Stomach (tissue), 9 donors: ENCODE results near the gene TSFM. TPM values are rescaled to one million over a fixed set of nuclear protein-coding genes. Genes with fewer than 3 reads are reported as not detected.

Source experiments
- DNase-seq, 2 donors: peaks; one replicate each; pipeline versions ENCODE4 v3.0.0 to v3.0.0-alpha.2; 2013 to 2019
- H3K27ac ChIP-seq, 5 donors: fragments of 200-600 bp in 4 of 5; sonication (generic) in 4 of 5; one replicate each; pipeline ENCODE4 v1.5.1; 2013 to 2019; ENCODE audit warnings: mild to moderate bottlenecking in 1 of 5, moderate library complexity in 1 of 5
- H3K27me3 ChIP-seq, 3 donors: fragments of 200-600 bp; sonication (generic); one replicate each; pipeline ENCODE4 v1.5.1; 2017 to 2019; ENCODE audit warnings: mixed run types in 1 of 3
- H3K36me3 ChIP-seq, 4 donors: fragments of 200-600 bp; sonication (generic); 1 replicate in 3 of 4; 2 replicates in 1 of 4; pipeline ENCODE4 v1.5.1; 2016 to 2019
- H3K4me1 ChIP-seq, 4 donors: fragments of 200-600 bp; sonication (generic); one replicate each; pipeline ENCODE4 v1.5.1; 2016 to 2019
- H3K4me3 ChIP-seq, 4 donors: fragments of 200-600 bp; sonication (generic) in 3 of 4; one replicate each; pipeline ENCODE4 v1.5.1; 2016 to 2019; ENCODE audit warnings: mild to moderate bottlenecking in 1 of 4
- H3K9me3 ChIP-seq, 4 donors: fragments of 200-600 bp; sonication (generic); one replicate each; pipeline ENCODE4 v1.5.1; 2016 to 2019
- CTCF ChIP-seq, 7 experiments: fragments of 450-650 bp in 4 of 7; fragments of 200-600 bp in 3 of 7; sonication (generic) in 3 of 7; IDR thresholded peaks; one replicate each; pipeline ENCODE4 v1.5.1; 2016 to 2019; ENCODE audit warnings: antibody characterized with exemption in 7 of 7, control low read depth in 2 of 7, mild to moderate bottlenecking in 1 of 7
- EP300 ChIP-seq: sonication (generic); formaldehyde crosslinking; IDR thresholded peaks from one replicate; pipeline ENCODE4 v1.6.1; 2017; ENCODE audit warnings: antibody characterized with exemption
- POLR2A ChIP-seq, 4 donors: fragments of 450-650 bp; IDR thresholded peaks; one replicate each; pipeline ENCODE4 v1.6.1; 2016; ENCODE audit warnings: antibody characterized with exemption in 4 of 4, control low read depth in 2 of 4, mild to moderate bottlenecking in 1 of 4, moderate library complexity in 1 of 4
- POLR2AphosphoS5 ChIP-seq, 3 donors: sonication (generic); formaldehyde crosslinking; IDR thresholded peaks; one replicate each; pipeline ENCODE4 v1.6.1; 2016; ENCODE audit warnings: antibody characterized with exemption in 3 of 3
- WGBS, 5 donors: extraction: QIAGEN DNeasy Blood & Tissue Kit in 3 of 5; methylation state at CpG; one replicate each; pipeline versions ENCODE4 v1.1.5 to v1.1.7; 2013 to 2018; 5-methylcytosine and 5-hydroxymethylcytosine counted together
- intact Hi-C: fragments of 100-400 bp; cut with DNase I; formaldehyde crosslinking; loops from one replicate; pipeline ENCODE4 v1.15.1; 2023; ENCODE audit warnings: low total_unique reads
- polyA plus RNA-seq, 3 donors: library from polyadenylated mRNA; stranded (reverse); fragments of 200-250 nt; gene quantifications; one replicate each; pipeline ENCODE4 v1.2.3, GENCODE V29; 2013
- total RNA-seq, 5 donors: library from RNA; depleted of rRNA; stranded (reverse); fragments of >200 nt; gene quantifications; one replicate each; pipeline versions ENCODE4 v1.1.0 to v1.2.3, GENCODE V29; 2014 to 2016
- donor health status: healthy with polysubstance abuse.
- donor health status: Bipolar disorder and iron deficiency.
- donor health status: healthy.

The TSFM gene
- total and polyA plus RNA-seq, 8 donors: 2.3 to 39.3 (median 13.5) TPM

- intact Hi-C loops: no loop called here
Observed at GRCh38 chr12:57762463-57762862, 20.1 kb upstream of the TSFM start.

GRCh38 chr12:57763881-57764661 is 18.5 kb upstream of the TSFM start:
- H3K9me3 ChIP-seq: no peaks in the 10 kb centered on the region
- no peak for DNase-seq
- WGBS, 5 donors: 77 to 89% (median 85%) methylated on average over 4 to 6 of the region's 6 CpGs
- peaks cover 28 to 35% (median 32%) of the 10 kb centered on the region in 4 donors for H3K4me1 ChIP-seq
- TF ChIP-seq EP300: no peak
- TF ChIP-seq CTCF (IDR thresholded peaks at IDR 0.05): no peak
- TF ChIP-seq POLR2A (IDR thresholded peaks at IDR 0.05): no peak
- TF ChIP-seq POLR2AphosphoS5 (IDR thresholded peaks at IDR 0.05): no peak
- intact Hi-C loops: no loop called here
- no peak overlapping the region for H3K27ac ChIP-seq
- H3K4me3 ChIP-seq: peak overlapping the region in 2 of 4 donors; percentile 42 to 65
- H3K36me3 ChIP-seq: peaks cover 3 to 14% (median 11%) of the 10 kb centered on the region in 4 donors
- H3K27me3 ChIP-seq: peaks cover 10 to 72% (median 39%) of the 10 kb centered on the region in 3 donors

More at GRCh38 chr12:57762463-57762862, 20.1 kb upstream of the TSFM start:
- H3K9me3 ChIP-seq: no peaks in the 10 kb centered on the region
- H3K27ac ChIP-seq: no peak overlapping the region
- H3K36me3 ChIP-seq: peaks cover 7 to 19% (median 18%) of the 10 kb centered on the region in 4 donors
- no peak for DNase-seq
- H3K27me3 ChIP-seq: peaks cover 10 to 70% (median 36%) of the 10 kb centered on the region in 3 donors
- H3K4me1 ChIP-seq: peaks cover 28 to 35% (median 32%) of the 10 kb centered on the region in 4 donors
- 89 to 96% (median 92%) methylated on average over 2 of the region's 2 CpGs for WGBS, 5 donors
- TF ChIP-seq POLR2AphosphoS5 (IDR thresholded peaks at IDR 0.05) (no peak), CTCF (IDR thresholded peaks at IDR 0.05) (no peak), POLR2A (IDR thresholded peaks at IDR 0.05) (no peak), EP300 (no peak)
- no peak overlapping the region for H3K4me3 ChIP-seq

GRCh38 chr12:57764662-57765002 is 18.0 kb upstream of the TSFM start:
- intact Hi-C loops: no loop called here
- H3K36me3 ChIP-seq: peaks cover 0 to 17% (median 15%) of the 10 kb centered on the region in 4 donors
- 11 to 19% (median 16%) methylated on average over 12 to 17 of the region's 17 CpGs for WGBS, 5 donors
- H3K4me3 ChIP-seq: peak overlapping the region; percentile 42 to 65 (median 45)
- peaks cover 10 to 72% (median 39%) of the 10 kb centered on the region in 3 donors for H3K27me3 ChIP-seq
- no peaks in the 10 kb centered on the region for H3K9me3 ChIP-seq
- H3K27ac ChIP-seq: no peak overlapping the region
- TF ChIP-seq CTCF (IDR thresholded peaks at IDR 0.05): no peak
- no peak for TF ChIP-seq EP300
- peaks cover 28 to 35% (median 32%) of the 10 kb centered on the region in 4 donors for H3K4me1 ChIP-seq
- DNase-seq: peak in 1 of 2 donors; percentile 55

GRCh38 chr12:57765003-57765697 is 17.4 kb upstream of the TSFM start:
- Histone ChIP-seq H3K9me3 (no peaks in the 10 kb centered on the region), H3K4me1 (peaks cover 28 to 35% (median 32%) of the 10 kb centered on the region in 4 donors), H3K27ac (no peak overlapping the region), H3K27me3 (peaks cover 10 to 72% (median 39%) of the 10 kb centered on the region in 3 donors), H3K36me3 (peaks cover 0 to 22% (median 20%) of the 10 kb centered on the region in 4 donors), H3K4me3 (peak overlapping the region; percentile 42 to 65 (median 45))
- TF ChIP-seq EP300: no peak
- peak in 2 of 7 experiments; percentile 16 to 19 for TF ChIP-seq CTCF (IDR thresholded peaks at IDR 0.05)
- no peak for TF ChIP-seq POLR2A (IDR thresholded peaks at IDR 0.05)
- no peak for TF ChIP-seq POLR2AphosphoS5 (IDR thresholded peaks at IDR 0.05)
- DNase-seq: peak; percentile 45 to 70
- 0 to 6% (median 1%) methylated on average over 3 to 60 of the region's 60 CpGs for WGBS, 5 donors
- intact Hi-C loops: no loop called here
